ENCODE results near the gene DAB1.

The DAB1 gene

DNA sequence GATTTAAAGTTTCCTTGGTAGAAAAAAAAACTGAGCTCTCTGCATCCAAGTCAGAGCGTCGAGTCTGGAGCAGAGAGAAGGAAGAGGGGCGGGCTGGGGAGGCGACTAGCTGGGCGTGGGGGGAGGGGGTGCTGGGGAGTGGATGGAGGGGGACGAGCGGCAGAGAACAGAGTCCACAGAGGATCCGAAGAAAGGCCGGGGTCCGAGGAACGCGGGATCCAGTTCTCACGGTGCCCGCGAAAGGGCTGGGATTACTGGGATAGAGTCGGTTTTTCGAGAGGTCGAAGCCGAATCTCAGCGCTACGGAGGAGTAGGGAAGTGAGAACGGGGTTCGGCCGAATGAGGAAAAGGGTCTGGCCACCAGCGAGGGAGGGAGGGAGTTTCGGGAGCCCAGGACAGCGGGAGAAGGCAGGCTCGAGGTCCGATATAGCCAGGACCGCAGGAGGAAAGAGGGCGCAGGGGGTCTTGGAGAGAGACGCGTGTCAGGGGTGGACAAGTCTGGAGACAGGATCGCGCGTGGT lies 665 bp downstream of the DAB1 start:
- Histone ChIP-seq H3K27ac (replicated peaks) (no peak overlapping the region), H3K27me3 (ENCODE audit: insufficient read depth, poor library complexity, severe bottlenecking) (peaks cover 49% of the 10 kb centered on the region), H3K4me3 (replicated peaks; ENCODE audit: insufficient read depth, low read length) (no peak overlapping the region)
- DNase-seq (ENCODE audit: low read depth in 1 of 2, low spot score in 1 of 2): no peak
- TF ChIP-seq GABPA (IDR thresholded peaks at IDR 0.05; ENCODE audit: low read depth): no peak

DNA sequence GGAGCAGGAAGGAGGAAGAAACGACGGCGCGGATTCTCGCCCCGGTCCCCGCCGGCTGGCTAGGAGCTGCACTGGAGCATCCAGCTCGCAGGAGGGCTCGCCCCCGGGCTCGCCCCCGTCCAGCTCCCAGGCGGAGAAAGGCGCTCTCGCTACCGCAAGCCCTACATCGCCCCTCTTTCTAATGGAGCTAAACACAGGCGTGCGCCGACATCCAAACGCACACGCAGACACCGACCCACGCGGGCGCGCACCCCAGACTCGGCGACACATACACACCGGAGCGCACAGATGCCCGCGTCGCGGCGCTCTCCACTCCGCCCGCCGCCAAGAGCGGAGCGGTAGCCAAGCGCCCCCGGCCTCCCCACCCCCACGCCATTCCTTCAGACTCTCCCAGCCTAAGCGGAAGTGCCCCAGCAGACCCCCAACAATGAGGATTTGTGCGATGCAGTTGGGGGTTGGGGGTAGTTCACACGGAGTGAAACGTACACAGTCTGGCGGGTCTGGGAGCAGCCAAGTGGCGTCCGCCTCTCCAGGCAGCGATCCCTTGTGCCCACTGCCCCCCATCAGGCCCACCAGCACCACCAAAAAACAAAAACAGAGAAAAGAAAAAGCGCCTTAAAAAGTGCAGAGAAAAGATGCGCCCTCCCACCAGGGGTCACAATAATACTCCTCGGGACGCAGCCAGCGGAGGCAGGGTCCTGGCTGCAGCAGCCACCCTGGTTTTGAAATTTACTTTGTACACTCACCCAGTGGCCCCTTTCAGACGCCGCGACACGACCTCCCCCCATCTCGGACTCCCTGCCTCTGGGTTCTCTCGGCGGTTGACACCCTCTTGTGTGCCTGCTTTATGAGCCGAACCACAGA lies 1.4 kb downstream of the DAB1 start:
- no peak overlapping the region for H3K4me3 ChIP-seq (replicated peaks; ENCODE audit: insufficient read depth, low read length)
- DNase-seq (ENCODE audit: low read depth in 1 of 2, low spot score in 1 of 2): no peak
- H3K27ac ChIP-seq (replicated peaks): no peak overlapping the region
- H3K27me3 ChIP-seq (ENCODE audit: insufficient read depth, poor library complexity, severe bottlenecking): peaks cover 51% of the 10 kb centered on the region
- TF ChIP-seq, protein P1, sequence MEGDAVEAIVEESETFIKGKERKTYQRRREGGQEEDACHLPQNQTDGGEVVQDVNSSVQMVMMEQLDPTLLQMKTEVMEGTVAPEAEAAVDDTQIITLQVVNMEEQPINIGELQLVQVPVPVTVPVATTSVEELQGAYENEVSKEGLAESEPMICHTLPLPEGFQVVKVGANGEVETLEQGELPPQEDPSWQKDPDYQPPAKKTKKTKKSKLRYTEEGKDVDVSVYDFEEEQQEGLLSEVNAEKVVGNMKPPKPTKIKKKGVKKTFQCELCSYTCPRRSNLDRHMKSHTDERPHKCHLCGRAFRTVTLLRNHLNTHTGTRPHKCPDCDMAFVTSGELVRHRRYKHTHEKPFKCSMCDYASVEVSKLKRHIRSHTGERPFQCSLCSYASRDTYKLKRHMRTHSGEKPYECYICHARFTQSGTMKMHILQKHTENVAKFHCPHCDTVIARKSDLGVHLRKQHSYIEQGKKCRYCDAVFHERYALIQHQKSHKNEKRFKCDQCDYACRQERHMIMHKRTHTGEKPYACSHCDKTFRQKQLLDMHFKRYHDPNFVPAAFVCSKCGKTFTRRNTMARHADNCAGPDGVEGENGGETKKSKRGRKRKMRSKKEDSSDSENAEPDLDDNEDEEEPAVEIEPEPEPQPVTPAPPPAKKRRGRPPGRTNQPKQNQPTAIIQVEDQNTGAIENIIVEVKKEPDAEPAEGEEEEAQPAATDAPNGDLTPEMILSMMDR (IDR thresholded peaks at IDR 0.05; ENCODE audit: insufficient read depth, low read length): no peak
- no peak for TF ChIP-seq SPI1 (IDR thresholded peaks at IDR 0.05; ENCODE audit: borderline replicate concordance, low read depth)
- no peak for TF ChIP-seq POLR2AphosphoS5 (IDR thresholded peaks at IDR 0.05; ENCODE audit: low read depth)
- TF ChIP-seq GABPA (IDR thresholded peaks at IDR 0.05; ENCODE audit: low read depth): no peak
- TF ChIP-seq, protein P2, sequence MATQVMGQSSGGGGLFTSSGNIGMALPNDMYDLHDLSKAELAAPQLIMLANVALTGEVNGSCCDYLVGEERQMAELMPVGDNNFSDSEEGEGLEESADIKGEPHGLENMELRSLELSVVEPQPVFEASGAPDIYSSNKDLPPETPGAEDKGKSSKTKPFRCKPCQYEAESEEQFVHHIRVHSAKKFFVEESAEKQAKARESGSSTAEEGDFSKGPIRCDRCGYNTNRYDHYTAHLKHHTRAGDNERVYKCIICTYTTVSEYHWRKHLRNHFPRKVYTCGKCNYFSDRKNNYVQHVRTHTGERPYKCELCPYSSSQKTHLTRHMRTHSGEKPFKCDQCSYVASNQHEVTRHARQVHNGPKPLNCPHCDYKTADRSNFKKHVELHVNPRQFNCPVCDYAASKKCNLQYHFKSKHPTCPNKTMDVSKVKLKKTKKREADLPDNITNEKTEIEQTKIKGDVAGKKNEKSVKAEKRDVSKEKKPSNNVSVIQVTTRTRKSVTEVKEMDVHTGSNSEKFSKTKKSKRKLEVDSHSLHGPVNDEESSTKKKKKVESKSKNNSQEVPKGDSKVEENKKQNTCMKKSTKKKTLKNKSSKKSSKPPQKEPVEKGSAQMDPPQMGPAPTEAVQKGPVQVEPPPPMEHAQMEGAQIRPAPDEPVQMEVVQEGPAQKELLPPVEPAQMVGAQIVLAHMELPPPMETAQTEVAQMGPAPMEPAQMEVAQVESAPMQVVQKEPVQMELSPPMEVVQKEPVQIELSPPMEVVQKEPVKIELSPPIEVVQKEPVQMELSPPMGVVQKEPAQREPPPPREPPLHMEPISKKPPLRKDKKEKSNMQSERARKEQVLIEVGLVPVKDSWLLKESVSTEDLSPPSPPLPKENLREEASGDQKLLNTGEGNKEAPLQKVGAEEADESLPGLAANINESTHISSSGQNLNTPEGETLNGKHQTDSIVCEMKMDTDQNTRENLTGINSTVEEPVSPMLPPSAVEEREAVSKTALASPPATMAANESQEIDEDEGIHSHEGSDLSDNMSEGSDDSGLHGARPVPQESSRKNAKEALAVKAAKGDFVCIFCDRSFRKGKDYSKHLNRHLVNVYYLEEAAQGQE (IDR thresholded peaks at IDR 0.05; ENCODE audit: insufficient replicate concordance, low read depth): no peak

DNA sequence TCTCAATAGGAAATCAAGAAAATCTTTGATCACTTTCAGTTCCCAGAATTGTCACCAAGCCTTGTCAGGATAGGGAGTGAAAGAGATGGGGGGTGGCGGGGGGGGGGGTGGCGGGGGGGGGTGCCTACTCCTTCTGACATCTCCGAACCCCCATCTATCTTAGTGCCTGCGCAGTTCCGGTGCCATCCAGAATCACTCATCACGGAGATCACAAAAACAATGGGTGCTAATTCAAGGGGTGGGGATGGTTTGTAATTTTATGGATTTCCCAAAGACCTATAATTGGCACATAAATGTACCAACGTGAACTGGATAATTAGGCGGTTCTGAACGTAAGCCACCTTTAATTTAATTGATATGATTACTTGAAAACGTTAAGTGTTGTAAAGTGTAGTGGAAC lies 2.1 kb downstream of the DAB1 start:
- DNase-seq (ENCODE audit: low read depth in 1 of 2, low spot score in 1 of 2): no peak
- no peak for TF ChIP-seq POLR2AphosphoS5 (IDR thresholded peaks at IDR 0.05; ENCODE audit: low read depth)
- TF ChIP-seq, protein P1 (IDR thresholded peaks at IDR 0.05; ENCODE audit: insufficient read depth, low read length): no peak
- TF ChIP-seq, protein P2 (IDR thresholded peaks at IDR 0.05; ENCODE audit: insufficient replicate concordance, low read depth): no peak
- no peak for TF ChIP-seq GABPA (IDR thresholded peaks at IDR 0.05; ENCODE audit: low read depth)
- no peak for TF ChIP-seq SPI1 (IDR thresholded peaks at IDR 0.05; ENCODE audit: borderline replicate concordance, low read depth)
- no peak overlapping the region for H3K4me3 ChIP-seq (replicated peaks; ENCODE audit: insufficient read depth, low read length)
- H3K27ac ChIP-seq (replicated peaks): no peak overlapping the region
- H3K27me3 ChIP-seq (ENCODE audit: insufficient read depth, poor library complexity, severe bottlenecking): peaks cover 51% of the 10 kb centered on the region

DNA sequence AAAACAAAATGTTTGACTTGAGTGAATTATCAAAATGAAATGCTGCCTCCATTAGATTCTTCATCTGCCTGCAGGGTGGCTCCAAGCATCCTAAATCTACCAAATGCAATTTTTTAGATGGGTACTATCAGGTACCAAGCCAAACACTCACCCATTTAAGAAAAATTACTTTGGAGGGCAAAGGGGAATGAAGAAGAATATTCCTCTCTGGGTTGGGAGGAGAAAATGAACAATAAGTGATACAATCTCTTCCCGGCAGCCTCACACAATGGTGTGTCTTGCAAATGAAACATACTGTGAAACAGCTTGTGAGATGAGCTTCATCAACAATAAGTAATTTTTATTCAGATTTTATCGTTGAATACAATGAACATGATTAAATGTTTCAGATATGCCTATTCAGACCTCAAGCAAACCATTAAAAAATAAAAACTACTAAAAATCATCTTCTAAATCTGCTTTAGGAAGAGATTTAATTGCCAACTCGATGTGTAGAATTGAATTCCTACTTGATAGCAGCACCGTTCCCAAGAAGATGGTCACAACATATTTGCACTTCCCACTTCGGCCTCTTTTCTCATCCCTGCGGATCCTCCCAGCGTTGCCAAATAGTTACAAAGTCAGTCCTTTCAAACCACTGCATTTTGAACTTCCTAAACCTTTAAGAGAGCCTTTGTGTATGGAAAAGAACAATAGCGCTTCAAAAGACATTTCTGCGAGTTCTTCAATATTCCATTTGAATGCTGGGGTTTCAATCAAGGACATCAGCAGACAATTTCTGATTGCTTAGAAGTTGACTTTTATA lies 2.7 kb downstream of the DAB1 start:
- H3K4me3 ChIP-seq (replicated peaks; ENCODE audit: insufficient read depth, low read length): no peak overlapping the region
- no peak for TF ChIP-seq POLR2AphosphoS5 (IDR thresholded peaks at IDR 0.05; ENCODE audit: low read depth)
- TF ChIP-seq SPI1 (IDR thresholded peaks at IDR 0.05; ENCODE audit: borderline replicate concordance, low read depth): no peak
- TF ChIP-seq GABPA (IDR thresholded peaks at IDR 0.05; ENCODE audit: low read depth): no peak
- TF ChIP-seq, protein P1 (IDR thresholded peaks at IDR 0.05; ENCODE audit: insufficient read depth, low read length): no peak
- TF ChIP-seq, protein P2 (IDR thresholded peaks at IDR 0.05; ENCODE audit: insufficient replicate concordance, low read depth): no peak
- DNase-seq (ENCODE audit: low read depth in 1 of 2, low spot score in 1 of 2): no peak
- no peak overlapping the region for H3K27ac ChIP-seq (replicated peaks)
- peaks cover 50% of the 10 kb centered on the region for H3K27me3 ChIP-seq (ENCODE audit: insufficient read depth, poor library complexity, severe bottlenecking)

Data from HL-60 (cell line).